ENCODE measurements around the gene TRABD2B. TPM values are rescaled to one million over a fixed set of nuclear protein-coding genes. Genes with fewer than 3 reads are reported as not detected.

Gene TRABD2B
- total RNA-seq, 6 donors from 2014 or later, result under 0.01 to 2.1 (median 0.62) TPM

DNA sequence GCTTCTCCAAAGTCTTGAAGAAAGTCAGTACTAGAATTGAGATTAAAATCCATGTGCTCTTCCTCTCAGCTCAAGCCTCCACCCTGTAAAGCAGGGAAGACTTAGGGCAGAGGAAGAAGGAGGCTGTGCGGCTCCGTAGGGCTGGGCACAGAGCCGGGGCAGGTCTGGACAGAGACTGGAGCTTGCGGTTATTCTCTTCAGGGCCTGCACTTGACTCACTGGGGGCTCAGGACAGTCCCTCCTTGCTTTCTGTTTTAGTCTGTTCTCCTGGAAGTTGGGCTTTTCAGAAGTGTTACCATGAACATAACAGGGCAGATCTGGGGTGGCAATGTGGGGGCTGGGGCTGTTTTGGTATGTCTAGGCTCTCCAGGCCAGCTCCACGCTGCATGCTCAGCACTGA, 21.6 kb upstream of the TRABD2B start:
- Histone ChIP-seq H3K9me3 (no peaks in the 10 kb centered on the region), H3K27ac (peak overlapping the region in 1 of 4 donors; percentile 40), H3K4me1 (peaks cover 0 to 4% (median 0%) of the 10 kb centered on the region in 4 donors), H3K27me3 (no peaks in the 10 kb centered on the region), H3K36me3 (no peaks in the 10 kb centered on the region), H3K4me3 (no peak overlapping the region)
- 85 to 90% methylated on average over 5 of the region's 5 CpGs for WGBS, 2 donors
- ATAC-seq (ENCODE audit: low FRiP score in 2 of 2), result no peak
- no peak for TF ChIP-seq POLR2A (IDR thresholded peaks at IDR 0.05)
- no peak for TF ChIP-seq EP300 (IDR thresholded peaks at IDR 0.05)
- no peak for TF ChIP-seq POLR2AphosphoS5 (IDR thresholded peaks at IDR 0.05)
- TF ChIP-seq, protein P1, sequence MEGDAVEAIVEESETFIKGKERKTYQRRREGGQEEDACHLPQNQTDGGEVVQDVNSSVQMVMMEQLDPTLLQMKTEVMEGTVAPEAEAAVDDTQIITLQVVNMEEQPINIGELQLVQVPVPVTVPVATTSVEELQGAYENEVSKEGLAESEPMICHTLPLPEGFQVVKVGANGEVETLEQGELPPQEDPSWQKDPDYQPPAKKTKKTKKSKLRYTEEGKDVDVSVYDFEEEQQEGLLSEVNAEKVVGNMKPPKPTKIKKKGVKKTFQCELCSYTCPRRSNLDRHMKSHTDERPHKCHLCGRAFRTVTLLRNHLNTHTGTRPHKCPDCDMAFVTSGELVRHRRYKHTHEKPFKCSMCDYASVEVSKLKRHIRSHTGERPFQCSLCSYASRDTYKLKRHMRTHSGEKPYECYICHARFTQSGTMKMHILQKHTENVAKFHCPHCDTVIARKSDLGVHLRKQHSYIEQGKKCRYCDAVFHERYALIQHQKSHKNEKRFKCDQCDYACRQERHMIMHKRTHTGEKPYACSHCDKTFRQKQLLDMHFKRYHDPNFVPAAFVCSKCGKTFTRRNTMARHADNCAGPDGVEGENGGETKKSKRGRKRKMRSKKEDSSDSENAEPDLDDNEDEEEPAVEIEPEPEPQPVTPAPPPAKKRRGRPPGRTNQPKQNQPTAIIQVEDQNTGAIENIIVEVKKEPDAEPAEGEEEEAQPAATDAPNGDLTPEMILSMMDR (IDR thresholded peaks at IDR 0.05), result no peak
- peak in 1 of 2 donors; percentile 26 for DNase-seq

GRCh38 chr1:48017716-48018115, 20.5 kb upstream of the TRABD2B start:
- Histone ChIP-seq H3K27me3 (no peaks in the 10 kb centered on the region), H3K4me3 (no peak overlapping the region), H3K36me3 (no peaks in the 10 kb centered on the region), H3K27ac (peak overlapping the region in 2 of 4 donors; percentile 20 to 38), H3K4me1 (peaks cover 0 to 4% (median 0%) of the 10 kb centered on the region in 4 donors), H3K9me3 (no peaks in the 10 kb centered on the region)
- WGBS, 2 donors, result 45 to 50% methylated on average over 4 of the region's 4 CpGs
- DNase-seq, result no peak
- ATAC-seq (ENCODE audit: low FRiP score in 2 of 2), result peak; percentile 63 to 83
- TF ChIP-seq EP300 (IDR thresholded peaks at IDR 0.05), result no peak
- TF ChIP-seq, protein P1 (IDR thresholded peaks at IDR 0.05), result no peak
- peak; percentile 57 to 70 for TF ChIP-seq POLR2AphosphoS5 (IDR thresholded peaks at IDR 0.05)
- no peak for TF ChIP-seq POLR2A (IDR thresholded peaks at IDR 0.05)

- 75 to 77% methylated on average over 7 of the region's 7 CpGs for WGBS, 2 donors
- no peaks in the 10 kb centered on the region for H3K27me3 ChIP-seq
- DNase-seq (no peak), ATAC-seq (ENCODE audit: low FRiP score in 2 of 2) (no peak)
- no peak overlapping the region for H3K27ac ChIP-seq
- H3K4me1 ChIP-seq, result peaks cover 0 to 4% (median 0%) of the 10 kb centered on the region in 4 donors
- H3K4me3 ChIP-seq, result no peak overlapping the region
- no peaks in the 10 kb centered on the region for H3K9me3 ChIP-seq
- H3K36me3 ChIP-seq, result no peaks in the 10 kb centered on the region
- TF ChIP-seq POLR2A (IDR thresholded peaks at IDR 0.05), result no peak
- no peak for TF ChIP-seq EP300 (IDR thresholded peaks at IDR 0.05)
- no peak for TF ChIP-seq POLR2AphosphoS5 (IDR thresholded peaks at IDR 0.05)
- TF ChIP-seq, protein P1 (IDR thresholded peaks at IDR 0.05), result no peak
Measured at GRCh38 chr1:48016515-48016914, 19.3 kb upstream of the TRABD2B start.

- H3K4me1 ChIP-seq, result no peaks in the 10 kb centered on the region
- H3K4me3 ChIP-seq, result no peak overlapping the region
- no peak overlapping the region for H3K27ac ChIP-seq
- DNase-seq (no peak), ATAC-seq (ENCODE audit: low FRiP score in 2 of 2) (no peak)
- no peaks in the 10 kb centered on the region for H3K36me3 ChIP-seq
- no peaks in the 10 kb centered on the region for H3K9me3 ChIP-seq
- no peaks in the 10 kb centered on the region for H3K27me3 ChIP-seq
- no peak for TF ChIP-seq EP300 (IDR thresholded peaks at IDR 0.05)
- TF ChIP-seq POLR2AphosphoS5 (IDR thresholded peaks at IDR 0.05), result no peak
- TF ChIP-seq POLR2A (IDR thresholded peaks at IDR 0.05), result no peak
- TF ChIP-seq, protein P1 (IDR thresholded peaks at IDR 0.05), result no peak
Measured at GRCh38 chr1:48013270-48013669, 16.1 kb upstream of the TRABD2B start.

GRCh38 chr1:48007047-48007446, 9.9 kb upstream of the TRABD2B start:
- Histone ChIP-seq H3K4me3 (no peak overlapping the region), H3K27ac (no peak overlapping the region), H3K9me3 (no peaks in the 10 kb centered on the region), H3K27me3 (no peaks in the 10 kb centered on the region), H3K36me3 (no peaks in the 10 kb centered on the region), H3K4me1 (no peaks in the 10 kb centered on the region)
- WGBS, 2 donors, result 35 to 59% methylated on average over 2 of the region's 2 CpGs
- no peak for TF ChIP-seq POLR2AphosphoS5 (IDR thresholded peaks at IDR 0.05)
- no peak for TF ChIP-seq POLR2A (IDR thresholded peaks at IDR 0.05)
- ATAC-seq (ENCODE audit: low FRiP score in 2 of 2) (peak in 1 of 2 donors; percentile 81), DNase-seq (no peak)

Data from upper lobe of left lung (tissue), 6 donors.